Stimulated activated memory B cell treated with anti-CD40 and anti-IgM and Interleukin-4, amounts not matched to agents 10 μg/mL and 1 μg/mL and 100 μg/mL, for 72 hours (primary cell): ENCODE data around the gene LRRC4B.

Experiments used
- ATAC-seq: fragments of 150-1000 bp; cut with Tn5 transposase; 2 replicates; pipeline ENCODE4 v1.10.0; 2021
- H3K27ac Mint-ChIP-seq: one replicate; pipeline ENCODE4 v1.8.0; 2022; ENCODE audit warnings: mild to moderate bottlenecking, mixed read lengths
- H3K27me3 Mint-ChIP-seq: one replicate; pipeline ENCODE4 v1.8.0; 2022; ENCODE audit warnings: mixed read lengths
- H3K36me3 Mint-ChIP-seq: one replicate; pipeline ENCODE4 v1.8.0; 2022; ENCODE audit warnings: mixed read lengths
- H3K4me1 Mint-ChIP-seq: one replicate; pipeline ENCODE4 v1.8.0; 2022; ENCODE audit warnings: mixed read lengths
- H3K4me3 Mint-ChIP-seq: one replicate; pipeline ENCODE4 v1.8.0; 2022; ENCODE audit warnings: mild to moderate bottlenecking, moderate library complexity, mixed read lengths
- H3K9me3 Mint-ChIP-seq: one replicate; pipeline ENCODE4 v1.8.0; 2022; ENCODE audit warnings: mixed read lengths

Gene LRRC4B

DNA sequence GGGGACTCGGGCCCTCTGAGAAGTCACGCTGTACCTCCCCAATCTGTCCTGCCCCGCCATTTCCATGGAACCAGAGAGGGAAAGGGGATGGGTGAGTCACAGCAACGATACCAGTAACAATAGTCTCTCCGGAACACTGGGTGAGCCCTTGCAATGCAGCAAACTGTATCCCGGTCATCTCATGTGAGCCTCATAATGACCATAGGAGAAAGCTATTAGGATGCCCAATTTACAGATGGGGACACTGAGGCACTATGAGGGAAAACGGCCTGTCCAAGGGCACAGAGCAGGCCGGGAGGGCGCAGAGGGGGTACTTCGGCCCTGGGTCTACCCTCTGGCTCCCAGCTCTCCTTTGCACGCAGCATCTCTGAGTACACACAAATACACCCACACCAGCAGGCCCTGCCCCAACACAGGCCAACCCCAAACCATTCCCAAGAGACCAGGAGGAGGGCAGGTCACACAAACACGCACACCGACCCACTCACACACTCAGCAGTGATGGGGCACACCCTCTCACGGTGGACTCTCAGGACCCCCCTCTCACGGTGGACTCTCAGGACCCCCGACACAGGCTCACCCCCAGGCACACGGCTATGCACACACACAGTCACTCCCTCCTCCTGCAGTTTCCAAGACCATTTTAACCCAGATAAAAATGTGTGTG lies 18.2 kb downstream of the LRRC4B start:
- Mint-ChIP-seq H3K27me3 (peaks cover 72% of the 10 kb centered on the region), H3K4me1 (peaks cover 18% of the 10 kb centered on the region), H3K4me3 (no peak overlapping the region), H3K36me3 (peaks cover 6% of the 10 kb centered on the region), H3K9me3 (no peaks in the 10 kb centered on the region), H3K27ac (no peak overlapping the region)
- no peak for ATAC-seq

GRCh38 chr19:50549059-50549926 lies 18.9 kb downstream of the LRRC4B start:
- Mint-ChIP-seq H3K4me1 (peaks cover 17% of the 10 kb centered on the region), H3K4me3 (no peak overlapping the region), H3K9me3 (no peaks in the 10 kb centered on the region), H3K27me3 (peaks cover 64% of the 10 kb centered on the region), H3K36me3 (peaks cover 6% of the 10 kb centered on the region), H3K27ac (no peak overlapping the region)
- ATAC-seq: no peak

- Mint-ChIP-seq H3K27me3 (peaks cover 55% of the 10 kb centered on the region), H3K36me3 (peaks cover 3% of the 10 kb centered on the region), H3K27ac (no peak overlapping the region), H3K4me3 (no peak overlapping the region), H3K9me3 (no peaks in the 10 kb centered on the region), H3K4me1 (peaks cover 17% of the 10 kb centered on the region)
- ATAC-seq: peak; percentile 21
These were observed 19.8 kb downstream of the LRRC4B start for GRCh38 chr19:50548191-50549058.

DNA sequence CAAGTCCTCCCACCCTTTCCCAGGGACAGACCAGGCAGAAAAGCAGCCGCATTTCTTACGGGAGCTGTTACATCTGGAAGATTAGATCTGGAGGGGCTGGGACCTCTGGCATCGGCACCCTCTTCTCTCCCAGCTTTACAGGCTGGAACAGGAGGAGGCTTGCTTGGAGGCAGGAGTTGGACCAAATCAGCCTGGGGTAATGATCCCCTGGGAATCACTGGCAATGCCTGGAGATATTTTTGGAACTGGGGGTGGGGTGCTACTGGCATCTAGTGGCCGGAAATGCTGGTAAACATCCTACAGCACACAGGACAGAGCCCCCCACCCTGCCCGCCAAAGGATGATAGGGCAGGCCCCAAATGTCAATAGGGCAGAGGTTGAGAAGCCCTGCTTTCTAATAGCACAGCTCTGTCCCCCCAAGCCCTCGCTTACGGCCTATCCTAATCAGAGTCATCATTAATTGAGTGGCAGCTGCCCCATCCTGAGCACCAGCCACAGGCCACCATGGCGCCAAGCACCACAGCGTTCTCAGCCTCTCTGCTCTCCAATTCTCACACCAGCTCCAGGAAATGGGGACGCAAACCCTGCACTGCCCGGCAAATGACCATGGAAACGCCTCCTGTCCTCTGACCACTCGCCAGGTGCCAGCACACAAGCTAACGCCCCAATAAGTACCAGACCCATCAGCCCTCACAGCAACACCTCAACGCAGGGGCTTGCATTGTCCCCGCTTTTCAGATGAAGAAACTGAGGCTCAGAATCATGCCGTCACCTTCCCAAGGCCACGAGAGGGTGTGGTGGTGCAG lies 20.6 kb downstream of the LRRC4B start:
- Mint-ChIP-seq H3K4me1 (peaks cover 14% of the 10 kb centered on the region), H3K27me3 (peaks cover 47% of the 10 kb centered on the region), H3K4me3 (no peak overlapping the region), H3K27ac (no peak overlapping the region), H3K9me3 (no peaks in the 10 kb centered on the region), H3K36me3 (no peaks in the 10 kb centered on the region)
- ATAC-seq: no peak

GRCh38 chr19:50546527-50547221 lies 21.6 kb downstream of the LRRC4B start:
- Mint-ChIP-seq H3K27me3 (peaks cover 45% of the 10 kb centered on the region), H3K27ac (no peak overlapping the region), H3K4me3 (no peak overlapping the region), H3K36me3 (no peaks in the 10 kb centered on the region), H3K4me1 (peaks cover 5% of the 10 kb centered on the region), H3K9me3 (no peaks in the 10 kb centered on the region)
- ATAC-seq: no peak

DNA sequence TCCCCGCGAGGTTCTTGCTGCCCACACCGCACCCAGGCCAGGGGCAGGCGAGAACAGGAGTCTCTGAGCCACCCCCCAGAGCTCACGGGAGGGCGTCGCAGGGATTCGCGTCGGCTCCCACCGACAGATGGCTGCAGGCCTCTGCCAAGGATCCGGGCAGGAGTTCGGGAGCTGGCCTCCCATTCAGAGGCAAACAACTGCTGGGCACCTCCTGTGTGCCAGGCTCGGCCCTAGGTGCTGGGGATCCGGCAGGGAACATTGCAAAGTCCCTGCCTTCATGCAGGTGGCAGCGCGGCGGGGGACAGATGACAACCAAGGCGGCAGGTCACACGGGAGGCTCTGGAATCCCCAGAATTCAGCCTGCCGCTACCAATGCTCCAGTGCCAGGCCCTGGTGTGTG lies 25.3 kb downstream of the LRRC4B start:
- Mint-ChIP-seq H3K27ac (no peak overlapping the region), H3K27me3 (peaks cover 24% of the 10 kb centered on the region), H3K4me3 (no peak overlapping the region), H3K9me3 (no peaks in the 10 kb centered on the region), H3K36me3 (no peaks in the 10 kb centered on the region), H3K4me1 (peaks cover 1% of the 10 kb centered on the region)
- ATAC-seq: no peak

GRCh38 chr19:50537769-50538230 lies 30.4 kb downstream of the LRRC4B start:
- H3K36me3 Mint-ChIP-seq: no peaks in the 10 kb centered on the region
- ATAC-seq: peak; percentile 55
- no peak overlapping the region for H3K4me3 Mint-ChIP-seq
- no peak overlapping the region for H3K27ac Mint-ChIP-seq
- peaks cover 40% of the 10 kb centered on the region for H3K27me3 Mint-ChIP-seq
- peaks cover 6% of the 10 kb centered on the region for H3K4me1 Mint-ChIP-seq
- H3K9me3 Mint-ChIP-seq: peaks cover 7% of the 10 kb centered on the region

- no peak overlapping the region for H3K4me3 Mint-ChIP-seq
- peaks cover 6% of the 10 kb centered on the region for H3K4me1 Mint-ChIP-seq
- H3K27me3 Mint-ChIP-seq: peaks cover 44% of the 10 kb centered on the region
- H3K36me3 Mint-ChIP-seq: peaks cover 4% of the 10 kb centered on the region
- H3K27ac Mint-ChIP-seq: no peak overlapping the region
- H3K9me3 Mint-ChIP-seq: peaks cover 10% of the 10 kb centered on the region
- no peak for ATAC-seq
These were observed 30.9 kb downstream of the LRRC4B start for GRCh38 chr19:50537306-50537685.

DNA sequence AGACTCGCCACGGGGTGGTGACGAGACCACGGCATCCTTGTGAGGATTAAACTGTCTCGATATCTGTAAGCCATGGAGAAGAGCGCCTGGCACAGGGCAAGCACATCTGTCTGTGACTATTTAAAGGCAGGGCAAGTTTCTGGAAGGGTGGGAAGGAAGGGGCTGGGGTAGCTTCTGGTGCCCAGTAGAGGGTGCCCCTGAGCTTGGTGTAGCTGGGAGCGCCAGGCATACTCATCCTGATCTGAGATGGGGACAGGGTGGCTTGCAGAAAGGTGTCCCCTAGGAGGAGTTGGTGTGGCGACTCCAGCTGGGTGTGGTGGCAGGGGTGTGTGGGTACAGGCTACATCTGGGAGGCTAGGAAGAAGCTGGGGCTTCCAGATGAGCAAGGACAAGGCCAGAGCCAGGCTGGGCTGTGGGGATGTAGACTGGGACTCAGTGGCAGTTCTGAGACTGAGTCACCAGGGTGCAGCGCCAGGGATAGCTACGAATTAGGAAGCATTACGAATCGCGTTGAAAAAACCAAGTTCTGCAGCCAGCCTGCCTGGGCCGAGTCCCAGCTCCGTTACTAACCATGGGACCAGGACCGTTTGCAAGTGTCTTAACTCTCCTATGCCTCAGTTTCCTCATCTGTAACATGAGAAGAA lies 31.5 kb downstream of the LRRC4B start:
- no peak for ATAC-seq
- Mint-ChIP-seq H3K36me3 (peaks cover 6% of the 10 kb centered on the region), H3K4me1 (peaks cover 6% of the 10 kb centered on the region), H3K9me3 (peaks cover 13% of the 10 kb centered on the region), H3K27me3 (peaks cover 44% of the 10 kb centered on the region), H3K27ac (no peak overlapping the region), H3K4me3 (no peak overlapping the region)

DNA sequence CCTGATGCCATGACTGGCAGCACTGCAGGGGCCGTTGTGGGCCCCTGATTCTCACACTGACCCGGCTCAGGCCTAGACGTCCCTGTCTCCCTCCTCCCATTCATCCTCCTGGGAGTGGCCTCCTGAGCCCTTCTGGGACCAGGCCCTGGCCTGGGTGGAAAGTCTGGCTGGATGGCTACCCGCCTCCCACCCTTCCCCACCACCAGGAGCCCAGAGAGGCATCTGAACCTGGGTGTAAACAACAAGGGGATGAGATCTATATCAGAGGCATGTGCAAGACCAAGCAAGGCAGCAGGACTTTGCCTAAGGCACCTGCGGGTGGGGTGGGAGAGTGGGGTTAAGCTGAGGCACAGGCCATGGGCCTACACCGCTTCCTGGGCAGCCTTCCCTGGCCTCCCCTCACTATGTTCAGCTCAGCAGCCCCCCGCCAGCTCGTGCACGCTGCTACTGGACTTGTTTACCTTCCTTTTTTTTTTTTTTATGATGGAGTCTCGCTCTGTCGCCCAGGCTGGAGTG lies 32.5 kb downstream of the LRRC4B start:
- Mint-ChIP-seq H3K4me1 (peaks cover 6% of the 10 kb centered on the region), H3K9me3 (peaks cover 13% of the 10 kb centered on the region), H3K4me3 (no peak overlapping the region), H3K27ac (no peak overlapping the region), H3K36me3 (peaks cover 6% of the 10 kb centered on the region), H3K27me3 (peaks cover 51% of the 10 kb centered on the region)
- no peak for ATAC-seq

DNA sequence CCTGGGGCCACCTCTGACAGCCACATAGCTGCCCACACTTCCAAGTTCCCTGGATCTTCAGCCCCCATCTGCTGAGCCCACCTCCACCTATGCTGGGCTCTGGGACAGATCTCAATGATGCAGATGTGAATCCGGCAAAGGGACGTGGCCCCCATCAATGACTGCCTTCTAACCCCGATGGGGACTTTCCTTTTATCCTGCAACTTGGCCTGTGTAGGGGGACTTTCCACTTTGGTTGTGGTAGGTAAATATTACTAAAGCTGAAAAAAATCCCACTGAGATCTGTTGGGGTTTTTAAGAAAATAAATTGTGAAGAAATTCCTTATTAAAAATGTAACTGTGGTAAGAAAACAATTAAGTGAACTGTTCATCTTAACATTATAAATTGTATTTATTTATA lies 33.8 kb downstream of the LRRC4B start:
- Mint-ChIP-seq H3K27ac (no peak overlapping the region), H3K27me3 (peaks cover 61% of the 10 kb centered on the region), H3K9me3 (peaks cover 13% of the 10 kb centered on the region), H3K4me1 (peaks cover 6% of the 10 kb centered on the region), H3K4me3 (no peak overlapping the region), H3K36me3 (peaks cover 6% of the 10 kb centered on the region)
- no peak for ATAC-seq

DNA sequence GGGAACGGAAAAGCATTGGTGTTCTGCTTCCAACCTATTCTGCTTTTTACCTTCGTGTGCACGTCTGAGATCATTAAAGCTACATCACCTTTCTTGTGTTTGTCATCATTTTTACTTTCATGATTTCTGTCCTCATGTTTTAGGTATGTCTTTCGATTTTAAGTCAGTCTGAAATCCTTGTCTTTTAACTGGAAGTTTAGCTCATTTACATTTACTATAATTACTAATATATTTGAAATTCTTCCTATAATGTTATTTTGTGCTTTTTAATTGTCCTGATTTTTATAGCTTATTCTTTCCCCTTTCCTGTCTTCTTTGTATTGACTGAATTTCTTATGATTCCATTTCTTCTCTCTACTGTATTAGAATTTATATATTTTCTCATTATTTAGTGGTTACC lies 35.3 kb downstream of the LRRC4B start:
- peaks cover 13% of the 10 kb centered on the region for H3K9me3 Mint-ChIP-seq
- H3K4me1 Mint-ChIP-seq: peaks cover 5% of the 10 kb centered on the region
- peaks cover 6% of the 10 kb centered on the region for H3K36me3 Mint-ChIP-seq
- ATAC-seq: no peak
- H3K4me3 Mint-ChIP-seq: no peak overlapping the region
- peaks cover 67% of the 10 kb centered on the region for H3K27me3 Mint-ChIP-seq
- H3K27ac Mint-ChIP-seq: no peak overlapping the region

GRCh38 chr19:50531171-50531612 lies 37.0 kb downstream of the LRRC4B start:
- Mint-ChIP-seq H3K27ac (no peak overlapping the region), H3K4me1 (no peaks in the 10 kb centered on the region), H3K4me3 (no peak overlapping the region), H3K27me3 (peaks cover 60% of the 10 kb centered on the region), H3K36me3 (peaks cover 6% of the 10 kb centered on the region), H3K9me3 (peaks cover 13% of the 10 kb centered on the region)
- ATAC-seq: no peak
